ENCODE measurements around the gene ID3. TPM values are rescaled to one million over a fixed set of nuclear protein-coding genes. Genes with fewer than 3 reads are reported as not detected.

Gene ID3
- total RNA-seq, 1 donor from 2014 or later: 30.3 TPM

- no peak for DNase-seq
Observed at GRCh38 chr1:23525558-23526250, 33.6 kb downstream of the ID3 start.

- no peak for DNase-seq
Observed at GRCh38 chr1:23524716-23525401, 34.4 kb downstream of the ID3 start.

GRCh38 chr1:23524163-23524562 lies 35.1 kb downstream of the ID3 start:
- DNase-seq: no peak

- DNase-seq: no peak
Observed at GRCh38 chr1:23522244-23522982, 36.9 kb downstream of the ID3 start.

- no peak for DNase-seq
Observed at GRCh38 chr1:23521588-23521987, 37.7 kb downstream of the ID3 start.

GRCh38 chr1:23517581-23517980 lies 41.7 kb downstream of the ID3 start:
- DNase-seq: no peak

- no peak for DNase-seq
Observed at GRCh38 chr1:23515905-23516304, 43.4 kb downstream of the ID3 start.

GRCh38 chr1:23514111-23514679 lies 45.1 kb downstream of the ID3 start:
- DNase-seq: no peak

GRCh38 chr1:23509896-23510295 lies 49.4 kb downstream of the ID3 start:
- no peak for DNase-seq

Other genes starting within 250 kb of the ID3 start
- gene HNRNPR, start 215.2 kb downstream of the ID3 start, total RNA-seq: 160 TPM
- 95.8 TPM for gene ZNF436, start 189.7 kb downstream of the ID3 start, total RNA-seq
- 4.8 TPM for gene TCEA3, start 134.8 kb downstream of the ID3 start, total RNA-seq
- 10.0 TPM for gene ASAP3, start 75.3 kb downstream of the ID3 start, total RNA-seq
- gene E2F2, start 28.3 kb downstream of the ID3 start, total RNA-seq: 0.78 TPM
- 852 TPM for gene RPL11, start 132.3 kb upstream of the ID3 start, total RNA-seq
- 23.7 TPM for gene ELOA, start 184.0 kb upstream of the ID3 start, total RNA-seq
- 57.9 TPM for gene PITHD1, start 218.9 kb upstream of the ID3 start, total RNA-seq
- 20.7 TPM for gene LYPLA2, start 231.6 kb upstream of the ID3 start, total RNA-seq
- gene GALE, start 241.3 kb upstream of the ID3 start, total RNA-seq: 20.0 TPM

All from occipital lobe (tissue), 2 donors.